ENCODE measurements around the gene LRRFIP2.
A peak's percentile ranks its signal among the peaks of the same experiment; 100 is the strongest.
"Not testable (repeated sequence)": the region's sequence is repeated elsewhere in the genome, so short reads cannot be mapped to it uniquely, and the experiment has no call there.

Gene LRRFIP2

DNA sequence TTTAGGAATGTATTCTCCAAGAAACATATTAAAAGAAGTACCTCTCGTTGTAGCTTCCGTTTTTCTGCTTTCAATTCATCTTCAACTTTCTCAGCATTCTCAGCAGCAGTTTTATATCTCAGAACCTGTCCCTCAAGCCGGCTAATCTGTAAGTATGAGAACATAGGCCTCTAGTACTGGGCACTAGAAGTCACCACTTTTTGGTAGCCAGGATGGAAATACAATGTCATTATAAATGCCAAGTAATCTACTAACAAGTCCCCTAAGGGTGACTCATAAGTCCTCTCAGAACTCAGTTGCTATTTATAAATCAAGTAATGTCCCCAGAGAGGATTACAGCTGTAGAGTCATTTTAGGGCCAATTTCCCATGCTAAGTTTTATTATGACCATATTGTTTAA, 120.0 kb downstream of the LRRFIP2 start:
- DNase-seq: peak in 1 of 5 donors; percentile 10

DNA sequence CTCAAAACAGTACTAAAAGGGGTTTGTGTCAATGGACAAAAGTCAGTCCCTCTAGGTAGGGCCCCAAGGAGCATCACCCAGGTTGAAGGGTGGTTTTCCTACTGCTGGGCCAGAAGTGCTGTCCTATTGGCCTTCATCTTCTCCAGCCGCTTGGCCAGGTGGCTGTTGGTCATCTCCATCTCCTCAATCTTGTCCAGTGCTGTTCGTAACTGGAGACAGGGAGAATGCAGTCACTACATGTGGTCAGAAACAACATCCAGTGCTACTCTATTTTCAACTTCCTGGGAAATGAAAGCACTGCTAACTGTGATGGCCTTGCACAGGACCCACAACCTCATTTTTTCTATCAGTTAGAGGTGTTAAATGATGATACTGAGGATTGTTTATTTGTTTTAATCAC, 120.6 kb downstream of the LRRFIP2 start:
- DNase-seq: no peak

DNA sequence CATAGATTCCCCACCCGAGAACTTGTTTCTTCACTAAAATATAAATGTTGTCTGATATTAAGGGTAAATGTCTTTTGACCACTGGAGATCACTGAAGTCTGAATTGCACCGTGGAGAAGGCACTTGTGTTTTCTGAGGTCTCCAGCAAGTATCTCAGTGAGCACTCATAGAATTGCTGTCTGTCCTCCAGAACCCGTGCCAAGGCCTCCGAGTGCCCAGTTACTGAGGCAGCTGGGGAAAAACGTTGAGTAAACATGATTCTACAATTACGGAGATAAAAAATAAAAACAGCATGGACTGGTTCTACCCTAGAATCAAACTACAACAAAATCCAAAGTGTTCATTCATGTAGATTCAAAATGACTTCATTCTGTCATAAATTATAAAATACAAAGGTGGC, 121.0 kb downstream of the LRRFIP2 start:
- DNase-seq: no peak

DNA sequence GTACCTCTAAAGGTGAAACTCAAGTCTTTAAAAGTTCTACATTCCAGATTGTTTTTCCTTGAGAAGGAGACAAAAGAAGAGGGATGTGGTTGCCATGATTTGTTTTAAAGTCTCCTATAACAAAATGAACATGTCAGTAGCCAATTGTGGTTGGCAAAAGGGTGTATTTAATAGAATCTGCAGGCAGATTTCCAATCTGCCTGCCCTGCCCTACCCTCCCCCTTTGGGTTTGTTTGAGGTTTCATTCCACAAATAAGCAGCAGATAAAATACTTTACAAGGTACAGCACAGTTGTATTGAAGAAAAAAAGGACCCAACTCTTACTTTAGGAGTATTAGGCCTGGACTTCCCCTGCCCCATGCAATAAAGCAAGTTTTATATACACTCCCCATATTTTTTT, 121.5 kb downstream of the LRRFIP2 start:
- no peak for DNase-seq

DNA sequence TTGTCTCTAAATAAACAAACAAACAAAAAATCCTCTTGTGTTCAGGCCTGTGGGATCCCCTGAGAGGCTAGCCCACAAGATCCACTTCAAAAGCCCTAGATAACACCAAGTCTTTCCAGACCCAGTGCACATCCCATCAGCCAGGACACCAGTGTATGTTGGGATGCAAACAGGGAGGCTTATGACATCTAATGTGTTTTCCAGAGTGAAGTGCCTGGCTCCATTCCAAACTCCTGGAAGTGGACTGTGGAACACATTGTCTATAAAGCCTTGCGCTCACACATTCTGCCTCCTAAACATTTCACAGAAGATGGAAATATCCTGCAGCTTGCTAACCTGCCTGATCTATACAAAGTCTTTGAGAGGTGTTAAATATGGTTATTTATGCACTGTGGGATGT, 124.1 kb downstream of the LRRFIP2 start:
- DNase-seq: no peak

DNA sequence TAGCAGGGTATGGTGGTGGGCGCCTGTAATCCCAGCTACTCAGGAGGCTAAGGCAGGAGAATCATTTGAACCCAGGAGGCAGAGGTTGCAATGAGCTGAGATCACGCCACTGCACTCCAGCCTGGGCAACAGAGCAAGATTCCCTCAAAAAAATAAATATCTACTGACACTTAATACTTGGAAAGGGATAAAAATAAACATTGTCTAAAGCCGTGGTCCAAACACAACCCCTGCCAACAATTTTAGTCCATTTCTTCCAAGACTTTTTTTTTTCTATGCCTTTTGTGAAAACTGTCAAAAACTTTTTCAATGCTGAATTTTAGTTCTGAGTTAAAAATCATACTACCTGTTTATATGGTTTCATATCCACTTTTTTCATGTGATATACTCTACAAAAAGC, 131.7 kb downstream of the LRRFIP2 start:
- not testable (repeated sequence) for DNase-seq

DNA sequence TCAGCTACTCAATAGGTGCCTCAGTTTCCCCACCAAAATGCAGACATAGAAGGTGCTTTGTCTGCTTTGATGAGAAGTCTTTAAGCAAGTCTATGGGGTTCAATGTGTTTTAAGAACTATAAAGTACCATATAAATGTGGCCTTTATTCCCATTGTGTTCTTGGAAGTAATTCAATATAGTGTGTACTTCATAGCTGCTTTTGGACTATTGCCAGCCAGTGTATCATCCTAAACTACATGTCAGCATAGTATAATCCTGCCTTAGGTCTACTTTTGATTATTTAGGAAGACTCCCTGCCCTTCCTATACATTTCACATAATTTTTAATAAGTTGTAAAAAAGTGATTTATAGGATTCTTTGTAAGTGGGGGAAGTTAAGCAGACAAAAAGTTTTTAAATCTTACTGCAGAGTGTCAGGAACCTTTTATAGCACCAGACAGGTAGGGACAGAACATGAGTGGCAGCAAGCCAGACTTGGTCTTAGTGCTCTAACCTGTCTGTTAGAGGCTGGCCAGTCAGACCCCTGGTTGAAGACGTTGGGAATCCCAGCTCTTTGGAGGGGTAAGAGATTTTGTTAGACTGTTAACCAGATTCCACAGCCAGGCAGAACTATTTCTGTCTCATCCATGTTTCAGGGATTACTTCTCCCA, 132.7 kb downstream of the LRRFIP2 start:
- DNase-seq: no peak

DNA sequence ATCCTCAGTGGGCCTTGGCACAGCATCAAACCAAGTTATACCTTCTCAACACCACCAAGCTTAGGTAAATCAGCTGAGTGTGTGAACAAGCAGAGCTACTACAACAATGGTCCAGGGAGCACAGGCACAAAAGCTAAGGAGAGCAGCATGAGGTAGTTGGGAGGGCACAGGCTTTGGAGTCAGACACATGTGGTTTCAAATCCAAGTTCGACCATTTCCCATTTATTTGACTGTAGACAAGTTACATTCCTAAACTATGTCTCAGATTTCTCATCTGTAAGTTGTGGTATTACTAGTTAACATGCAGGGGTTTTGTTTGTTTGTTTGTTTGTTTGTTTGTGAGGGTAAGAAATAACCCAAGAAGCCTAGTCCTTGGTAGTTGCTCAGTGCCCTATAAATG, 134.2 kb downstream of the LRRFIP2 start:
- DNase-seq: no peak

DNA sequence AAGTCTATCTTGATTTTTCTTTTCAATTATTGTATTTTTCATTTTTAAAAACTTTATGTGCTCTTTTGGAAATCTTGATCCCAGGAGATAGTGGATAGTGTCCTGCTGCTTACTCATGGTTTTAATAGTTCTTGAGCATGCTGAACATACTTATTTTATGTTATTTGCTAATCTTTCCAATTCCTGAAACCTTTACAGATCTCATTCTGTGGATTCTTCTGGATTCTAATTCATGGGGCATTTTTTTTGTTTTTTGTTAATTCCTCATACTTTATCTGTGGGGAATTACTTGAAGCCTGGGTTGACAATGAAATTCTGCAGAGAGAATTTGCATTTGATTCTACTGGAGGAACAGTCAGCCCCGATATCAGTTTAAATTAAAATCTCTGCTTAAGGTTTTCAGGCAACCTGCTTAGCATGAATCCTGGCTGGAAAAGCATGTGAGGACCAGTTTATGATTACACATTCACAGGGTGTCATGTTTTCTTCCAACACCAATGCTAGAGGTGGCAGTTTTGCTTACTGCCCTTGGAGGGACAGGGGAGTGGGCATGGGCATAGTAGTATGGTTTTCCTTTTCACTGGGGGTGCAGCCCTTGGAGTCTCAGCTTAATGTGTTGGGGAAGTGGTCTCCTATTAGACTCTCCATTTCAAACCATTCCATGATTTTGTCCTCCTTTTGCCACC, 135.1 kb downstream of the LRRFIP2 start:
- no peak for DNase-seq

DNA sequence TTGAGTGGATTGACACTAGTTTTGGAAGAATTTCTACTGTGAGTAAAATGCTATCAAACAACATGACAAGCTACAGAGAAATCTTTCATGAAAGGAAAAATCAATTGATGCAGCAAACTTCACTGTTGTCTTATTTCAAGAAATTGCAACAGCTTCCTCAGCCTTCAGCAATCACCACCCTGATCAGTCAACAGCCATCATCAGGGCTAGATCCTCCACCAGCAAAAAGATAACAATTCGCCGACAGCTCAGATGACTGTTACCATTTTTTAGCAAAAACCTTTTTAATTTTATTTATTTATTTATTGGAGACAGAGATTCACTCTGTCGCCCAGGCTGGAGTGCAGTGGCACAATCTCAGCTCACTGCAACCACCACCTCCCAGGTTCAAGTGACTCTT, 137.0 kb downstream of the LRRFIP2 start:
- DNase-seq: no peak

DNA sequence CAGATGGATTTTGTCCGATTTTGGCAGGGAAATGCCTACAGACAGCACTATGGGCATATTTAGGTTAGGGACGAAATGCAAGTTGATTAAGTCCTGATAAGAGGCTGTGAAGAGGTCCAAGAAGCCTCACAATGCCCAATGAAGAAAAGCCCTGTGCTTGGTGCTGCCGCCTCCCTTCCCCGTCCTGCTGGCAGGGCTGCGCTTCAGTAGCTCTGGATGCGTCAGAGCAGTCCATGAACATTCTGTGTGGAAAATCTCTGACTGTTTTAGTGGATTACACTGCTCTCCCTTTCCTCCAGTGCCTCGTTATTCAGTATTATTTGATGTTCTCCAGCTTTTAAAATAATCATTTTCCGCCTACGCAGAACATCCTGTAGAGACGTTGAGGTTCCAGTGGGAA, 141.4 kb downstream of the LRRFIP2 start:
- DNase-seq: no peak

DNA sequence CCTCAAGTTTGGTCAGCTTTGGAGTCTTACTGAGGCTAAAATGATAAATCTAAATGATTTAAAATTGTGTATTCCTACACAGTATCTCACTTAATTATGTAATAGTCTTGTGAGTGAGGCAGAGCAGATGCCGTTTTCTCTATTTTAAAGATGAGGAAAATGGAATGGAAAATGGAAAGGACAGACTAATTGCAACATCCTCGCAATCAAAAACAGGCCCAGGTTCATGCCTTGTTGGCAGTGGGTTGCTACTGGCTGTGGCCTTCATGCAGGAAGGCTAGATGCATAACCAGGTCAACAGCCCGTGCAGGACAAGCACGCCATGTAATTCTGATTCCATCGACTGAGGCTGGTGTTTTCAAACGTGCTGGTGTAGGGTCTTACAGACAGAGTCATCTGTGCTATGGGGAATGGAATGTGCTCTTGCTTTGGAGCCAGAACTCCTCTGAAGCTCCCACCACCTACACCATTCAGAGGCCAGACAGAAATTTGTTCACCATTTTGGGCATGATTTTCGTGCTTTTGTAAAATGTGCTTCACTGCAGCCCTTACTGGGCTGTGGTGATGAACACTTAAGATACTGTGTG, 143.2 kb downstream of the LRRFIP2 start:
- DNase-seq: no peak

DNA sequence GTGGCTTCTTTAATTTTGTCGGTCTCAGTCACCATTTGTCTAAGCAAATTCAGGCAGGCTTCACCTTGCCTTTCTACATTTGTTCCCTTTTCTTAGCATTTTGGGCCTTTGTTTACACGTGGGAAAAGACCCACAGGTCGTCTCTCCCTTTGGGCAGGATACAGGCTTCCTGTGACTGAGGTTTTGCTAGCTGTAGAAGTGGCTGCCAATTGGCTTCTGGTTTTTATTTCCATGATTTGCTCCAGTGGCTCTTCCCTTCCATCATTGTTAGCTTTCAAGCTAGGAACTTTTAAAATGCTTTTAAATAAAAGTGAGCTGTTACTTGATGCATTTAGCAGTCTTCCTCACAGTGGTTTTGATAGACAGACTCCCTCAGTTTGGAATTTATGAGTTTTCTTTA, 143.8 kb downstream of the LRRFIP2 start:
- no peak for DNase-seq

DNA sequence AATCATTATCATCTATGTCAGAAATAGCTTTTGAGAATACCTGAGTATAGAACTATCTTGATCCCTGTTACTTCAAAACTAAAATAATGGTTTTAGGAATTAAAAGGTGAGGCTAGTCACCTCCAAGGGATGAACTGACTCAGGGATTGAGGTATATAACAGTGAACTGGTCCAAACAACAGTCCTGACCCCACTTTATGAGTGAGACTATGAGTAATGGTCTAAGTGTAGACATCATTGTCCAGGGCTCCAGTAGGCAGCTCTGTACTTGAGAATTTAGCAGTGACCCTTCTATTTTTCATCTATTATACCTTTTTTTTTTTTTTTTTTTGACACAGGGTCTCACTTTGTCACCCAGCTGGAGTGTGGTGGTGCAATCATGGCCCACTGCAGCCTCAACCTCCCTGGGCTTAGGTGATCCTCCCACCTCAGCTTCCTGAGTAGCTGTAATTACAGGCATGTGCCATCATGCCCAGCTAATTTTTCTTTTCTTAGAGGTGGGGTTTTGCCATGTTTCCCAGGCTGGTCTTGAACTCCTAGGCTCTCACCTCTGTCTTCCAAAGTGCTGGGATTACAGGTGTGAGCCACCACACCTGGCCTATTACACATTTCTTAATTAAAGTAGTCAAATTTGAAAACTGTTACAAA, 144.7 kb downstream of the LRRFIP2 start:
- no peak for DNase-seq

DNA sequence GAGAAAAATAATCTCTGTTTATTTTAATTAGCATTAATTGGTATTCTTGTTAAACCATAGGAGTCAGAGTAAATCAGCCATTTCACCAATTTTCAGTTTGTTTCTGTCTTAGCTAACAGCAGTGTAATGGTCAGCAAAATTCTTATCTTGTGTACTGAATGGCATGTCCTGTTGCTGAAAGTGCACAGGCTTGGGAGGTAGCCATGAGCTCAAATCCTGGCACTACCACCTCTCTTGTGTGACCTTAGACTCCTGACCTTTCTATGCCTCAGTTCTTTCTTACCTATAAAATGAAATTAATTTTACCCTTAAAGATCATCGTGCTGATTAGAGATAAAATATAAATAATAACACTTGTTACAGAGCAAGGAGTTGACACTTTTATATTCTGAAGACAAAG, 145.3 kb downstream of the LRRFIP2 start:
- no peak for DNase-seq

DNA sequence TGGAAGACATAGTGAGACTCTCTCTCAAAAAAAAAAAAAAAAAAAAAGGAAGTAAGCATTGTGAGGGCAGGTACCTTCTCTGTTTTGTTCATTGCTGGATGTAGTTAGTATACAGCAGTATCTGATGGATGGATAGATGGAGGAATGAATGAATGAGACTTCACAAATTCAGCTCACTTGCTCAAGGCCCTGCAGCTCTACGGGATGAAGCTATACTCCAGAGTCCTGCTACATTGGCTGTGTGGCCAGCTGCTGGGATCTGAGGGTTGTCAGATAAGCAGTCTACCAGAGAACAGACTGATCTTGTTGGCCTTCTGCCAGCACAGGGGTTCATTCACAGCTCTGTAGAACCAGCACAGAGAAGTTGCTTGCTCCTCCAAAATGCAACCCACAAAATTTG, 146.1 kb downstream of the LRRFIP2 start:
- DNase-seq: no peak

DNA sequence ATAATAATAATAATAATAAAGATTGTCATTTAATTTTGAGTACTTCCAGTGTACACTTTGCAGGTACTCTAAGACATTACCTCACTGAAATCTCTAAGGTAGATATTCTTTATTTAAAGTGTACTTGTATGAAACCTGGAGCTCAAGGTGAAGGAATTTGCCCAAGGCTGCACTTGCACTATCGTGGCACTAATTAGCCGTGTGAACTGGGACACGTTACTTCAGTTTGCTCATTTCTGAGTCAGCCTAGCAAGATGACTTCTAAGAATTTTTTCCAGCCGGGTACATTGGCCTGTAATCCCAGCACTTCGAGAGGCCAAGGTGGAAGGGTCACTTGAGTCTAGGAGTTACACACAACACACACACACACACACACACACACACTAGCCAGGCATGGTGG, 147.5 kb downstream of the LRRFIP2 start:
- DNase-seq: no peak

DNA sequence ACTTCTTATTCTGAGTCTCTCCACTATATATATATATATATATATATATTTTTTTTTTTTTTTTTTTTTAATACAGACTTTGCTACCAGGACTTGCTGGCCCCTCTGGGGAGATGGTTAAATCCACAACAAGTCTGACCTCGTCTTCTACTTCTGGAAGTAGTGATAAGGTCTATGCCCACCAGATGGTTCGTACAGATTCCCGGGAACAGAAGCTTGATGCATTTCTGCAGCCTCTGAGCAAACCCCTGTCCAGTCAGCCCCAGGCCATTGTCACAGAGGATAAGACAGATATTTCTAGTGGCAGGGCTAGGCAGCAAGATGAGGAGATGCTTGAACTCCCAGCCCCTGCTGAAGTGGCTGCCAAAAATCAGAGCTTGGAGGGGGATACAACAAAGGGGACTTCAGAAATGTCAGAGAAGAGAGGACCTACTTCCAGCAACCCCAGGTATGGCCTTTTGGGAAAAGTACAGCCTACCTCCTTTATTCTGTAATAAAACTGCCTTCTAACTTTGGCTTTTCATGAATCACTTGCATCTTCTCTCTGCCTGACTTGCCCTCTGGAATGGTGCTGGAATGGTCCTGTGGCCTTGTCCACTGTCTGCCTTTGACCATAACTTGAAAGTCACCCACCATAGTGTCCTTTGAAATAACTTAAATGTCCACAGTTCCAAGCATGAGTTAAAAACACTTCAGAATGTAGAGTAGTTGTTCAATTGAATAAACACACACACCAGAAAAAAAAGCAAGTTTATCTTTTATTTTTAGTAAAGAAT, 148.6 kb downstream of the LRRFIP2 start:
- DNase-seq: no peak

DNA sequence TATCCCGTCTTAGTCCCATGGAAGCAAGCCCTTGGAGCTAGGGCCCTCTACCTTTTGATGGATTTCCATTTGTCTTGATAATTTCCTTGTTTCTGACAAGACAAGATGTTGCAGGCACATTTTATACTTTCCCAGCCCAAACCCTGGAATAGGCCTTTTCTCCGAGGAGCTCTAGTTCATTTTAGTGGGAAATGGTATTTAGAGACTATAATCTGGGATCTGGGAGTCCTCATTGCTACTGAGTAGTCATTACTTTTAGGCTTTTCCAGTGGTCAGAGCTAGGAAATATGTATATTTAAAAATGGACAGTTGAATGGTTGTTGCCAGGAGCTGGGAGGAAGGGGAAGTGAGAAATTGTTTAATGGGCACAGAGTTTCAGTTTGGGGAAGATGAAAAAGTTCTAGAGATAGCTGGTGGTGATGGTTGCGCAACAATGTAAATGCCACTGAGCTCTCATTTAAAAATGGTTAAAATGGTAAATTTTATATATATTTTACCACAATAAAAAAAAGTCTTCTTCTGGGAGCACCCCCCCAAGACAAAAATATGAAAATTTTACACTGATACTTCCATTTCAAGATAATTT, 149.5 kb downstream of the LRRFIP2 start:
- DNase-seq: no peak

DNA sequence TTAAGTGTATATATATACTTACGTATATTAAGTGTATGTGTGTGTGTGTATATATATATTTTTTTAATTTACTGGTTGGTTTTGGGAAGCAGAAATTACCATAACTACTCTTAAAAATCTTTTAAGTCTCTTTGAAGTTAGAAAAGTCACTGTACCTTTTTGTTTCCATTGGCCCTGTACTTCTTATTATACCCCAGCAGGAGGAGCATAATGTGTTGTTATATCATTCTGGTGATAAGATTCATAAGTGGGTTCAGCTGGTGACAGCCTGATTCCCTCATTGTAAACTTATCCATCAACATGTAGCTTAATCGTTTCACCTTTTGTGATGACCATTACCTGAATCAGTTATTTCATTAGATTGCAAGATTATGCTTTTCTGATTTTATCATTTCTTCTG, 150.3 kb downstream of the LRRFIP2 start:
- peak in 1 of 5 donors; percentile 10 for DNase-seq

DNA sequence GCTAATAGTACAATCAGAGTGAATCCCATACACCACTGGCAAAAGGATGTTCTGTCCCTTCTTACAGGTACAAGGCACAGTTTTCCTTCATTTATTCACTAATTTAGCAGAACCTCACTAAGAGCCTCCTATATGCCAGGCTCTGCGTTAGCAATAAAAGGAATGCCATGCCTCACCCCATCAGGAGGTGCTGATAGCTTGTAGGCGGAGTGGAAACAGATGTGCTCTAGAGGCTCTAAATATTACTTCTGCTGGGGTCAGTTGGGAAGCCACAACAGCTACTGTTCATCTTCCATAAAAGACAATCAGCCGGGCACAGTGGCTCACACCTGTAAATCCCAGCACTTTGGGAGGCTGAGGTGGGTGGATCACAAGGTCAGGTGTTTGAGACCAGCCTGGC, 156.7 kb downstream of the LRRFIP2 start:
- DNase-seq: no peak

DNA sequence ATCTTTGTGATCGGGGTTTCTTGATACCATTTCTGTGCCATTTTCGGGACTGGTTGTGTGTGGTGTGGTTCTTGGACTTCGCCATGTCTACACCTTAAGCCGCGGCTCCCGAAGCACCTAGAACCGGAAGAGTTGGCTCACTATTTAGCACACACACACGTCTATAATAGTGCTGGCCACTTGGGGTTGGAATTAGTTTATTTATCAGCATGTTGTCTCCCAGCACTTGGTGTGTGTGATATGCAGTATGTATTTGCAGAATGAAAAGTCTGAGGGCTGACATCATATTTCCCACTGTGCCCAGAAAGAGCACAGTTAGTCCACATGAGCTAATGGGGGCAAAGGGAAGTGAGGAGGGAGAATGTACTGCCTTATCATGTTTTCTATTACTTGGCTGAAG, 157.5 kb downstream of the LRRFIP2 start:
- DNase-seq: no peak

DNA sequence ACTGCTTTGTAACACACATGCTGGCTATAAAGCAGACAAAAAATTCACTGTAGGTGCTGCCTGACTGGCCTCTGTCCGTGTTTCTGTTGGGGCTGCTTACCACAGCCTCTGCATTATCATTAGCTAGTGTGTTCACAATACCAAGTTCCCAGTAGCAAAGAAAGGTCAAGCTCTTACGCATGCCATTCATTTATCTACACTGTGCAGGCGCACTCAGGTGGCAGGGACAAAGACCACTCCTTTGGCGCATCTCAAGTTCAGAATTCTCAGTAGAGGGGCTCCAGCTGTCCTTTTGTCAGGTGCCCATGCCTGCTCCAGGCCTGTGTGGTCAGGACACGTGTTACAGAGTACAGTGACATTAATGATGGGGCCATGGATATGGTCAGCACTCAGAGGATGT, 158.7 kb downstream of the LRRFIP2 start:
- no peak for DNase-seq
